ENCODE measurements around the gene TNRC18. TPM values are rescaled to one million over a fixed set of nuclear protein-coding genes. Genes with fewer than 3 reads are reported as not detected.

TNRC18 gene
- total RNA-seq, 2 experiments from 2014 or later, result 43.8 to 44.2 TPM

- no peak overlapping the region for H3K4me3 Mint-ChIP-seq
- no peak for TF ChIP-seq CTCF (IDR thresholded peaks at IDR 0.05)
- DNase-seq, result no peak
- ATAC-seq, result no peak
- H3K36me3 Mint-ChIP-seq (ENCODE audit: low read depth), result no peaks in the 10 kb centered on the region
- no peak overlapping the region for H3K27ac Mint-ChIP-seq
- ChIA-PET CTCF (no interaction called here), POLR2A (no interaction called here)
- H3K27me3 Mint-ChIP-seq, result peaks cover 36% of the 10 kb centered on the region
- H3K9me3 Mint-ChIP-seq, result no peaks in the 10 kb centered on the region
- intact Hi-C loops (cut with micrococcal nuclease), result no loop called here
- H3K4me1 Mint-ChIP-seq (ENCODE audit: low read depth), result peaks cover 7% of the 10 kb centered on the region
Measured at GRCh38 chr7:5414916-5415315, 8.7 kb downstream of the TNRC18 start.

- H3K4me1 Mint-ChIP-seq (ENCODE audit: low read depth), result peaks cover under 1% of the 10 kb centered on the region
- intact Hi-C loops (cut with micrococcal nuclease), result no loop called here
- peaks cover 24% of the 10 kb centered on the region for H3K27me3 Mint-ChIP-seq
- TF ChIP-seq CTCF (IDR thresholded peaks at IDR 0.05), result no peak
- H3K4me3 Mint-ChIP-seq, result no peak overlapping the region
- no peaks in the 10 kb centered on the region for H3K36me3 Mint-ChIP-seq (ENCODE audit: low read depth)
- ATAC-seq (no peak), DNase-seq (no peak)
- H3K27ac Mint-ChIP-seq, result no peak overlapping the region
- POLR2A ChIA-PET, result no interaction called here
- CTCF ChIA-PET, result no interaction called here
- no peaks in the 10 kb centered on the region for H3K9me3 Mint-ChIP-seq
Measured at GRCh38 chr7:5413449-5413786, 10.2 kb downstream of the TNRC18 start.

GRCh38 chr7:5408777-5409176, 14.9 kb downstream of the TNRC18 start:
- intact Hi-C loops (cut with micrococcal nuclease), result no loop called here
- TF ChIP-seq CTCF (IDR thresholded peaks at IDR 0.05), result no peak
- no peaks in the 10 kb centered on the region for H3K4me1 Mint-ChIP-seq (ENCODE audit: low read depth)
- H3K9me3 Mint-ChIP-seq, result no peaks in the 10 kb centered on the region
- no peaks in the 10 kb centered on the region for H3K36me3 Mint-ChIP-seq (ENCODE audit: low read depth)
- ChIA-PET CTCF (interaction anchor here (1.2 kb wide), 1 partner anchor 8 kb away, joined by 3 read pairs; no protein-coding TSS in a partner anchor), POLR2A (no interaction called here)
- no peak overlapping the region for H3K27ac Mint-ChIP-seq
- DNase-seq (no peak), ATAC-seq (no peak)
- H3K4me3 Mint-ChIP-seq, result no peak overlapping the region
- peaks cover 5% of the 10 kb centered on the region for H3K27me3 Mint-ChIP-seq

GRCh38 chr7:5406957-5407945, 16.4 kb downstream of the TNRC18 start:
- no peak for TF ChIP-seq CTCF (IDR thresholded peaks at IDR 0.05)
- ATAC-seq (no peak), DNase-seq (no peak)
- Mint-ChIP-seq H3K9me3 (no peaks in the 10 kb centered on the region), H3K27ac (no peak overlapping the region), H3K27me3 (peaks cover 3% of the 10 kb centered on the region), H3K4me3 (no peak overlapping the region), H3K4me1 (ENCODE audit: low read depth) (no peaks in the 10 kb centered on the region), H3K36me3 (ENCODE audit: low read depth) (no peaks in the 10 kb centered on the region)
- POLR2A ChIA-PET, result interaction anchor here (0.6 kb wide), 1 partner anchor 212 kb away, joined by 3 read pairs; no protein-coding TSS in a partner anchor
- CTCF ChIA-PET, result interaction anchor here (1.2 to 1.3 kb wide), 2 partner anchors 10 to 41 kb away, joined by 3 to 4 read pairs; no protein-coding TSS in a partner anchor
- intact Hi-C loops (cut with micrococcal nuclease), result no loop called here

DNA sequence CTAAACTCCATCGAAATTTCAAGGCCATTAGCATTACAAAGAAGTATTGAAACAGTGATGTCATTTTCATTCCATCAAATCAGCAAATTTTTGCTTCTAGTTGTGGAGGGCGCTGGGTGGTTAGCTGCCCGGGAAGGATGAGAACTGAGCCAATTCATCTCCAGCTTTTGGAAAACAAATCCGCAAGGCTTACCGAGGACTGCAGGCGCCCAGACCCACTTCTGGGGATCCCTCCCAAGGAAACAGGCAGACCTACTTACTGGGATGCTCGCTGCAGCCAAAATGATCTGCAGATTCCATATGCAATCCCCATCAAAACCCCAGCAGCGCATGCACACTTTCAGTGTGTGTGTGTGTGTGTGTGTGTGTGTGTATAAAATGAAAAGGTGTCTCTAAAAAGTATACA, 19.2 kb downstream of the TNRC18 start:
- H3K27ac Mint-ChIP-seq, result no peak overlapping the region
- DNase-seq, result no peak
- intact Hi-C loops (cut with micrococcal nuclease), result no loop called here
- no peaks in the 10 kb centered on the region for H3K36me3 Mint-ChIP-seq (ENCODE audit: low read depth)
- POLR2A ChIA-PET, result no interaction called here
- no peak for TF ChIP-seq CTCF (IDR thresholded peaks at IDR 0.05)
- CTCF ChIA-PET, result interaction anchor here (0.8 to 1.9 kb wide), 2 partner anchors 8 to 13 kb away, joined by 3 to 5 read pairs; no protein-coding TSS in a partner anchor
- no peaks in the 10 kb centered on the region for H3K9me3 Mint-ChIP-seq
- H3K4me3 Mint-ChIP-seq, result no peak overlapping the region
- no peaks in the 10 kb centered on the region for H3K4me1 Mint-ChIP-seq (ENCODE audit: low read depth)
- no peak for ATAC-seq
- H3K27me3 Mint-ChIP-seq, result peaks cover 3% of the 10 kb centered on the region
